HepG2 (cell line): ENCODE data around the gene ERRFI1.

Source experiments
- ADNP ChIP-seq: sonication (generic); formaldehyde crosslinking; IDR thresholded peaks from 2 replicates; pipeline ENCODE4 v1.4.0; 2020; ENCODE audit warnings: missing genetic modification reagents
- CREM ChIP-seq, 2 experiments: sonication (generic) in 1 of 2; formaldehyde crosslinking in 1 of 2; IDR thresholded peaks; 2 replicates each; pipeline versions ENCODE4 v1.4.0 to v1.6.1; 2016 to 2020; ENCODE audit warnings: antibody characterized with exemption in 1 of 2, mild to moderate bottlenecking in 1 of 2, missing genetic modification reagents in 1 of 2
- HMGA1 ChIP-seq: sonication (generic); formaldehyde crosslinking; conservative IDR thresholded peaks from 2 replicates; pipeline ENCODE4 v1.4.0; 2020; ENCODE audit warnings: missing genetic modification reagents
- TBL1XR1 ChIP-seq: fragments of 150-350 bp; IDR thresholded peaks from 2 replicates; pipeline ENCODE4 v1.6.1; 2014; ENCODE audit warnings: borderline replicate concordance, low read length; ENCODE audit not compliant: partially characterized antibody
- ZBTB8A ChIP-seq: sonication (generic); formaldehyde crosslinking; IDR thresholded peaks from 2 replicates; pipeline ENCODE4 v1.4.0; 2020; ENCODE audit warnings: mild to moderate bottlenecking, low read depth, missing genetic modification reagents, borderline replicate concordance
- ZFYVE20 ChIP-seq: sonication (generic); formaldehyde crosslinking; IDR thresholded peaks from 2 replicates; pipeline ENCODE4 v1.8.0; 2023; ENCODE audit warnings: low read depth, mild to moderate bottlenecking, moderate library complexity, missing genetic modification reagents, borderline replicate concordance
- ZNF337 ChIP-seq: sonication (generic); formaldehyde crosslinking; IDR thresholded peaks from 2 replicates; pipeline ENCODE4 v1.5.1; 2020; ENCODE audit warnings: missing genetic modification reagents, low read depth, mild to moderate bottlenecking, borderline replicate concordance
- ZNF567 ChIP-seq: sonication (generic); formaldehyde crosslinking; IDR thresholded peaks from 2 replicates; pipeline ENCODE4 v1.8.1; 2023; ENCODE audit warnings: mild to moderate bottlenecking, missing genetic modification reagents, borderline replicate concordance
- ZSCAN9 ChIP-seq: IDR thresholded peaks from 2 replicates; pipeline ENCODE4 v1.6.1; 2016; ENCODE audit warnings: borderline replicate concordance
- TF ChIP-seq, protein P1 (sequence below), 2 experiments: sonication (generic) in 1 of 2; formaldehyde crosslinking in 1 of 2; IDR thresholded peaks; 2 replicates each; pipeline versions ENCODE4 v1.4.0 to v1.6.1; 2016 to 2020; ENCODE audit warnings: borderline replicate concordance in 1 of 2, low read depth in 1 of 2, mild to moderate bottlenecking in 1 of 2, missing genetic modification reagents in 1 of 2
- TF ChIP-seq, protein P2 (sequence below): IDR thresholded peaks from 2 replicates; pipeline ENCODE4 v1.6.1; 2016; ENCODE audit warnings: low read depth
- TF ChIP-seq, protein P3 (sequence below): sonication (generic); formaldehyde crosslinking; IDR thresholded peaks from 2 replicates; pipeline ENCODE4 v1.4.0; 2020; ENCODE audit warnings: missing genetic modification reagents
- TF ChIP-seq, protein P4 (sequence below): sonication (generic); formaldehyde crosslinking; IDR thresholded peaks from 2 replicates; pipeline ENCODE4 v1.9.0; 2021; ENCODE audit warnings: missing genetic modification reagents, mild to moderate bottlenecking, borderline replicate concordance

DNA sequence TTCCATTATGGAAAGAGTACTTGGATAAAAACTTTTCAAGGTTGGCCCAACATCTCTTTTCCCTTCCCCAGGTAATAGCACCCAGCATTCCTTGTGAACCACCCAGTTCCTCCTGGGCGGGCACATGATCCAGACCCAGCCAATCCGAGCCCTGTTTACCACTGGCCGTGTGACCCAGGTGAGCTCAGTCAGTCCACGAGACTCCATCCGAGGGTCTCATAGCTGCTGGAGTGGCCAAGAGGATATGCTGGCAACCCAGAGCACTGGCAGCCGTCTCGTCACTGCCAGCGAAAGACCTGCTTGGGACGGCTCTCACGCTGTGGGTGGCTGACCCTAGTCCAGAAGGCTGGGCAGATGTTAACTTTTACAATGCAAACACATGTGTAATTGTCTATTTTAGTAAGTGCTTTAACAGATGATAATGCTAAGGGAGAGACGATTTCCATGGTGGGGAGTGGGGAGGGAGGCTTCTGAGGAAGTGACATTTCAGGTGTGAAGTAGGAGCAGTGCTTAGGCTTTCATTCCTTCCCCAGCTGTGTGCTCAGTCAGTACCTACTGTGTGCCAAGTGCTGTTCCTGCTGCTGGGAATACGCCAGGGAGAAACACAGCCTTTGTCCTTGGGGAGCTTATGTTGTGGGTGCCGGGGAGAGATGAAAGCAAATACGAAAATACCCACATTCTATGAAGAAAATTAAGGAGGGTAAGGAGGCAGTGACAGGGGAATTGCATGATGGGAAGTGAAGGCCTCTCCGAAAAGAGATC lies 40.1 kb downstream of the ERRFI1 start:
- no peak for TF ChIP-seq ZFYVE20 (CRISPR knock-in tag)
- no peak for TF ChIP-seq ZBTB8A
- no peak for TF ChIP-seq CREM (IDR thresholded peaks at IDR 0.05)
- TF ChIP-seq CREM (CRISPR knock-in tag; IDR thresholded peaks at IDR 0.05), result no peak
- no peak for TF ChIP-seq ZSCAN9 (CRISPR knock-in tag)
- TF ChIP-seq HMGA1 (CRISPR knock-in tag), result no peak
- TF ChIP-seq, protein P1, sequence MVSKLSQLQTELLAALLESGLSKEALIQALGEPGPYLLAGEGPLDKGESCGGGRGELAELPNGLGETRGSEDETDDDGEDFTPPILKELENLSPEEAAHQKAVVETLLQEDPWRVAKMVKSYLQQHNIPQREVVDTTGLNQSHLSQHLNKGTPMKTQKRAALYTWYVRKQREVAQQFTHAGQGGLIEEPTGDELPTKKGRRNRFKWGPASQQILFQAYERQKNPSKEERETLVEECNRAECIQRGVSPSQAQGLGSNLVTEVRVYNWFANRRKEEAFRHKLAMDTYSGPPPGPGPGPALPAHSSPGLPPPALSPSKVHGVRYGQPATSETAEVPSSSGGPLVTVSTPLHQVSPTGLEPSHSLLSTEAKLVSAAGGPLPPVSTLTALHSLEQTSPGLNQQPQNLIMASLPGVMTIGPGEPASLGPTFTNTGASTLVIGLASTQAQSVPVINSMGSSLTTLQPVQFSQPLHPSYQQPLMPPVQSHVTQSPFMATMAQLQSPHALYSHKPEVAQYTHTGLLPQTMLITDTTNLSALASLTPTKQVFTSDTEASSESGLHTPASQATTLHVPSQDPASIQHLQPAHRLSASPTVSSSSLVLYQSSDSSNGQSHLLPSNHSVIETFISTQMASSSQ (IDR thresholded peaks at IDR 0.05; ENCODE audit: low read depth), result no peak
- TF ChIP-seq, protein P1 (CRISPR knock-in tag; IDR thresholded peaks at IDR 0.05; ENCODE audit: borderline replicate concordance), result no peak
- no peak for TF ChIP-seq ADNP
- no peak for TF ChIP-seq ZNF337 (CRISPR knock-in tag)
- TF ChIP-seq, protein P2, sequence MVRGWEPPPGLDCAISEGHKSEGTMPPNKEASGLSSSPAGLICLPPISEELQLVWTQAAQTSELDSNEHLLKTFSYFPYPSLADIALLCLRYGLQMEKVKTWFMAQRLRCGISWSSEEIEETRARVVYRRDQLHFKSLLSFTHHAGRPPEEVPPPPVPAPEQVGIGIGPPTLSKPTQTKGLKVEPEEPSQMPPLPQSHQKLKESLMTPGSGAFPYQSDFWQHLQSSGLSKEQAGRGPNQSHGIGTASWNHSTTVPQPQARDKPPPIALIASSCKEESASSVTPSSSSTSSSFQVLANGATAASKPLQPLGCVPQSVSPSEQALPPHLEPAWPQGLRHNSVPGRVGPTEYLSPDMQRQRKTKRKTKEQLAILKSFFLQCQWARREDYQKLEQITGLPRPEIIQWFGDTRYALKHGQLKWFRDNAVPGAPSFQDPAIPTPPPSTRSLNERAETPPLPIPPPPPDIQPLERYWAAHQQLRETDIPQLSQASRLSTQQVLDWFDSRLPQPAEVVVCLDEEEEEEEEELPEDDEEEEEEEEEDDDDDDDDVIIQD, result no peak
- TF ChIP-seq, protein P3, sequence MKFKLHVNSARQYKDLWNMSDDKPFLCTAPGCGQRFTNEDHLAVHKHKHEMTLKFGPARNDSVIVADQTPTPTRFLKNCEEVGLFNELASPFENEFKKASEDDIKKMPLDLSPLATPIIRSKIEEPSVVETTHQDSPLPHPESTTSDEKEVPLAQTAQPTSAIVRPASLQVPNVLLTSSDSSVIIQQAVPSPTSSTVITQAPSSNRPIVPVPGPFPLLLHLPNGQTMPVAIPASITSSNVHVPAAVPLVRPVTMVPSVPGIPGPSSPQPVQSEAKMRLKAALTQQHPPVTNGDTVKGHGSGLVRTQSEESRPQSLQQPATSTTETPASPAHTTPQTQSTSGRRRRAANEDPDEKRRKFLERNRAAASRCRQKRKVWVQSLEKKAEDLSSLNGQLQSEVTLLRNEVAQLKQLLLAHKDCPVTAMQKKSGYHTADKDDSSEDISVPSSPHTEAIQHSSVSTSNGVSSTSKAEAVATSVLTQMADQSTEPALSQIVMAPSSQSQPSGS (CRISPR knock-in tag), result no peak
- TF ChIP-seq ZNF567 (CRISPR knock-in tag), result no peak
- no peak for TF ChIP-seq TBL1XR1
- TF ChIP-seq, protein P4, sequence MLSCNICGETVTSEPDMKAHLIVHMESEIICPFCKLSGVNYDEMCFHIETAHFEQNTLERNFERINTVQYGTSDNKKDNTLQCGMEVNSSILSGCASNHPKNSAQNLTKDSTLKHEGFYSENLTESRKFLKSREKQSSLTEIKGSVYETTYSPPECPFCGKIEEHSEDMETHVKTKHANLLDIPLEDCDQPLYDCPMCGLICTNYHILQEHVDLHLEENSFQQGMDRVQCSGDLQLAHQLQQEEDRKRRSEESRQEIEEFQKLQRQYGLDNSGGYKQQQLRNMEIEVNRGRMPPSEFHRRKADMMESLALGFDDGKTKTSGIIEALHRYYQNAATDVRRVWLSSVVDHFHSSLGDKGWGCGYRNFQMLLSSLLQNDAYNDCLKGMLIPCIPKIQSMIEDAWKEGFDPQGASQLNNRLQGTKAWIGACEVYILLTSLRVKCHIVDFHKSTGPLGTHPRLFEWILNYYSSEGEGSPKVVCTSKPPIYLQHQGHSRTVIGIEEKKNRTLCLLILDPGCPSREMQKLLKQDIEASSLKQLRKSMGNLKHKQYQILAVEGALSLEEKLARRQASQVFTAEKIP (CRISPR knock-in tag), result no peak
